CD14-positive monocyte (primary cell): ENCODE measurements around the gene CFAP410. TPM values are rescaled to one million over a fixed set of nuclear protein-coding genes. Genes with fewer than 3 reads are reported as not detected.

ENCODE experiments used
- DNase-seq, 3 donors: peaks; one replicate each; pipeline ENCODE4 v3.0.0-alpha.2; 2011 to 2022
- H2AFZ ChIP-seq: 2 replicates; pipeline ENCODE4 v1.6.0; 2012; ENCODE audit warnings: mild to moderate bottlenecking, low read depth, low read length, inconsistent platforms; ENCODE audit not compliant: insufficient read depth, poor library complexity, severe bottlenecking
- H3K27ac ChIP-seq, 2 donors: 1 replicate in 1 of 2; 2 replicates in 1 of 2; pipeline ENCODE4 v1.5.1; 2012 to 2013; ENCODE audit warnings: low read length in 2 of 2, control low read depth in 1 of 2, inconsistent platforms in 1 of 2, low read depth in 1 of 2, mild to moderate bottlenecking in 1 of 2
- H3K27me3 ChIP-seq, 2 donors: one replicate each; pipeline versions ENCODE4 v1.6.0 to v1.6.1; 2011 to 2013; ENCODE audit warnings: low read length in 2 of 2; ENCODE audit not compliant: control insufficient read depth in 2 of 2, insufficient read depth in 2 of 2
- H3K36me3 ChIP-seq, 2 donors: replicated peaks in 1 of 2; 1 replicate in 1 of 2; 2 replicates in 1 of 2; pipeline versions ENCODE4 v1.5.1 to v1.6.1; 2012 to 2013; ENCODE audit warnings: low read length in 2 of 2, control low read depth in 1 of 2, inconsistent platforms in 1 of 2, mild to moderate bottlenecking in 1 of 2; ENCODE audit not compliant: insufficient read depth in 2 of 2, control insufficient read depth in 1 of 2
- H3K4me1 ChIP-seq, 2 donors: 1 replicate in 1 of 2; 2 replicates in 1 of 2; pipeline versions ENCODE4 v1.5.1 to v1.6.1; 2012 to 2013; ENCODE audit warnings: low read length in 2 of 2, control low read depth in 1 of 2, inconsistent platforms in 1 of 2, mild to moderate bottlenecking in 1 of 2, moderate library complexity in 1 of 2; ENCODE audit not compliant: insufficient read depth in 2 of 2, control insufficient read depth in 1 of 2
- H3K4me2 ChIP-seq: replicated peaks from 2 replicates; pipeline ENCODE3; 2012; ENCODE audit warnings: low read length, moderate library complexity, mild to moderate bottlenecking; ENCODE audit not compliant: poor library complexity, severe bottlenecking; ENCODE audit errors: extremely low read depth
- H3K4me3 ChIP-seq, 3 experiments: fragments of 200-600 bp in 1 of 3; sonication (generic) in 1 of 3; replicated peaks in 1 of 3; 1 replicate in 2 of 3; 2 replicates in 1 of 3; pipeline ENCODE4 v1.5.1; 2011 to 2013; ENCODE audit warnings: low read length in 3 of 3, mild to moderate bottlenecking in 3 of 3, control low read depth in 2 of 3, low read depth in 2 of 3, inconsistent platforms in 1 of 3, moderate library complexity in 1 of 3
- H3K79me2 ChIP-seq: 2 replicates; pipeline ENCODE4 v1.6.0; 2012; ENCODE audit warnings: mild to moderate bottlenecking, control low read depth, inconsistent platforms, low read length, moderate library complexity; ENCODE audit not compliant: insufficient read depth
- H3K9ac ChIP-seq: 2 replicates; pipeline ENCODE4 v1.6.0; 2017; ENCODE audit warnings: low read length, mild to moderate bottlenecking; ENCODE audit not compliant: insufficient read depth, poor library complexity, severe bottlenecking
- H3K9me3 ChIP-seq, 2 donors: replicated peaks in 1 of 2; 1 replicate in 1 of 2; 2 replicates in 1 of 2; pipeline versions ENCODE4 v1.5.1 to v1.6.1; 2012 to 2013; ENCODE audit warnings: low read length in 2 of 2, control low read depth in 1 of 2; ENCODE audit not compliant: control insufficient read depth in 1 of 2, insufficient read depth in 1 of 2
- H4K20me1 ChIP-seq: 2 replicates; pipeline ENCODE4 v1.6.0; 2012; ENCODE audit warnings: mild to moderate bottlenecking, low read length, control low read depth, moderate library complexity; ENCODE audit not compliant: insufficient read depth
- H3K27ac Mint-ChIP-seq, 7 donors: one replicate each; pipeline ENCODE4 v1.8.0; 2020; ENCODE audit warnings: mild to moderate bottlenecking in 7 of 7, mixed read lengths in 7 of 7, moderate library complexity in 6 of 7, inconsistent platforms in 2 of 7
- H3K27me3 Mint-ChIP-seq, 3 donors: one replicate each; pipeline ENCODE4 v1.8.0; 2021 to 2022; ENCODE audit warnings: low read depth in 3 of 3, mild to moderate bottlenecking in 3 of 3, mixed read lengths in 3 of 3, moderate library complexity in 3 of 3, inconsistent platforms in 1 of 3
- H3K36me3 Mint-ChIP-seq, 2 donors: one replicate each; pipeline ENCODE4 v1.8.0; 2020; ENCODE audit warnings: mixed read lengths in 2 of 2, inconsistent platforms in 1 of 2, mild to moderate bottlenecking in 1 of 2
- H3K4me1 Mint-ChIP-seq: one replicate; pipeline ENCODE4 v1.8.0; 2020; ENCODE audit warnings: mild to moderate bottlenecking, mixed read lengths
- H3K4me3 Mint-ChIP-seq, 2 donors: one replicate each; pipeline ENCODE4 v1.8.0; 2020; ENCODE audit warnings: mild to moderate bottlenecking in 2 of 2, mixed read lengths in 2 of 2, moderate library complexity in 1 of 2
- H3K9me3 Mint-ChIP-seq, 7 donors: one replicate each; pipeline ENCODE4 v1.8.0; 2020 to 2022; ENCODE audit warnings: mixed read lengths in 7 of 7, mild to moderate bottlenecking in 6 of 7, moderate library complexity in 6 of 7, inconsistent platforms in 2 of 7
- WGBS: methylation state at CpG from one replicate; pipeline ENCODE4 v1.1.5; 2013; ENCODE audit warnings: missing lambda C conversion rate; ENCODE audit not compliant: insufficient coverage; 5-methylcytosine and 5-hydroxymethylcytosine counted together
- intact Hi-C, 2 donors: fragments of 100-400 bp; cut with micrococcal nuclease; formaldehyde crosslinking; loops; one replicate each; pipeline versions ENCODE4 v1.15.0 to v1.15.1; 2023
- polyA plus RNA-seq, 3 donors: library from polyadenylated mRNA; depleted of rRNA in 1 of 3; unstranded in 2 of 3; stranded (reverse) in 1 of 3; fragments of 300-500 nt in 2 of 3; fragments of >200 nt in 1 of 3; fragmentation: Illumina TruSeq in 2 of 3; gene quantifications; 1 replicate in 2 of 3; 2 replicates in 1 of 3; pipeline ENCODE4 v1.2.3, GENCODE V29; 2012 to 2021
- TF ChIP-seq, protein P1 (sequence below): fragments of 200-600 bp; IDR thresholded peaks from one replicate; pipeline ENCODE4 v1.8.0; 2022; ENCODE audit warnings: antibody characterized with exemption, mild to moderate bottlenecking

Gene CFAP410
- polyA plus RNA-seq, 3 donors, result 14.8 to 23.5 (median 17.3) TPM

DNA sequence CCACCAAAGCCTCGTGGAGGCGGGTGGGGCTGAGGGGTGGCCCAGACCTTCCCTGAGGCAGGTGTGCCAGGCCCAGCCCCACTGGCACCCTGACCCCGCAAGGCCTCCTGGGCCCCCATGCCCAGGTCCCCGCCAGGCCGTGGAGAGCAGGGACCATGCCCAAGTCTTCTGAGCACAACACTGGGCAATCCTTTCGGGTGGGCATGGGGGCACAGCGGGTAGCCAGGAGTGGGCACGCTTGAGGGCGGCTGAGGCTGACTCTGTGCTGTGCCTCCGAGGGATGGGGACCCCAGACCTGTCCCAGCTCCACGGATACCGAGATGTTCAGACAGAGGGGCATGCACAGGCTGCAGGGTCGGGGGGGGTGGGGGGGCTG is 12.9 kb downstream of the CFAP410 start:
- Histone ChIP-seq H2AFZ (no peak overlapping the region), H3K79me2 (no peaks in the 10 kb centered on the region), H3K9me3 (no peaks in the 10 kb centered on the region), H3K9ac (no peak overlapping the region), H3K4me2 (no peak overlapping the region), H4K20me1 (peaks cover 13% of the 10 kb centered on the region), H3K4me1 (no peaks in the 10 kb centered on the region), H3K27me3 (no peaks in the 10 kb centered on the region), H3K36me3 (peaks cover 57 to 60% of the 10 kb centered on the region in 2 donors), H3K4me3 (no peak overlapping the region), H3K27ac (no peak overlapping the region)
- TF ChIP-seq, protein P1, sequence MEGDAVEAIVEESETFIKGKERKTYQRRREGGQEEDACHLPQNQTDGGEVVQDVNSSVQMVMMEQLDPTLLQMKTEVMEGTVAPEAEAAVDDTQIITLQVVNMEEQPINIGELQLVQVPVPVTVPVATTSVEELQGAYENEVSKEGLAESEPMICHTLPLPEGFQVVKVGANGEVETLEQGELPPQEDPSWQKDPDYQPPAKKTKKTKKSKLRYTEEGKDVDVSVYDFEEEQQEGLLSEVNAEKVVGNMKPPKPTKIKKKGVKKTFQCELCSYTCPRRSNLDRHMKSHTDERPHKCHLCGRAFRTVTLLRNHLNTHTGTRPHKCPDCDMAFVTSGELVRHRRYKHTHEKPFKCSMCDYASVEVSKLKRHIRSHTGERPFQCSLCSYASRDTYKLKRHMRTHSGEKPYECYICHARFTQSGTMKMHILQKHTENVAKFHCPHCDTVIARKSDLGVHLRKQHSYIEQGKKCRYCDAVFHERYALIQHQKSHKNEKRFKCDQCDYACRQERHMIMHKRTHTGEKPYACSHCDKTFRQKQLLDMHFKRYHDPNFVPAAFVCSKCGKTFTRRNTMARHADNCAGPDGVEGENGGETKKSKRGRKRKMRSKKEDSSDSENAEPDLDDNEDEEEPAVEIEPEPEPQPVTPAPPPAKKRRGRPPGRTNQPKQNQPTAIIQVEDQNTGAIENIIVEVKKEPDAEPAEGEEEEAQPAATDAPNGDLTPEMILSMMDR, result no peak
- Mint-ChIP-seq H3K27me3 (no peaks in the 10 kb centered on the region), H3K4me1 (no peaks in the 10 kb centered on the region), H3K9me3 (no peaks in the 10 kb centered on the region), H3K36me3 (peaks cover 20 to 50% of the 10 kb centered on the region in 2 donors), H3K4me3 (no peak overlapping the region), H3K27ac (no peak overlapping the region)
- intact Hi-C loops, result no loop called here
- 88% methylated on average over 9 of the region's 13 CpGs for WGBS
- DNase-seq, result no peak

DNA sequence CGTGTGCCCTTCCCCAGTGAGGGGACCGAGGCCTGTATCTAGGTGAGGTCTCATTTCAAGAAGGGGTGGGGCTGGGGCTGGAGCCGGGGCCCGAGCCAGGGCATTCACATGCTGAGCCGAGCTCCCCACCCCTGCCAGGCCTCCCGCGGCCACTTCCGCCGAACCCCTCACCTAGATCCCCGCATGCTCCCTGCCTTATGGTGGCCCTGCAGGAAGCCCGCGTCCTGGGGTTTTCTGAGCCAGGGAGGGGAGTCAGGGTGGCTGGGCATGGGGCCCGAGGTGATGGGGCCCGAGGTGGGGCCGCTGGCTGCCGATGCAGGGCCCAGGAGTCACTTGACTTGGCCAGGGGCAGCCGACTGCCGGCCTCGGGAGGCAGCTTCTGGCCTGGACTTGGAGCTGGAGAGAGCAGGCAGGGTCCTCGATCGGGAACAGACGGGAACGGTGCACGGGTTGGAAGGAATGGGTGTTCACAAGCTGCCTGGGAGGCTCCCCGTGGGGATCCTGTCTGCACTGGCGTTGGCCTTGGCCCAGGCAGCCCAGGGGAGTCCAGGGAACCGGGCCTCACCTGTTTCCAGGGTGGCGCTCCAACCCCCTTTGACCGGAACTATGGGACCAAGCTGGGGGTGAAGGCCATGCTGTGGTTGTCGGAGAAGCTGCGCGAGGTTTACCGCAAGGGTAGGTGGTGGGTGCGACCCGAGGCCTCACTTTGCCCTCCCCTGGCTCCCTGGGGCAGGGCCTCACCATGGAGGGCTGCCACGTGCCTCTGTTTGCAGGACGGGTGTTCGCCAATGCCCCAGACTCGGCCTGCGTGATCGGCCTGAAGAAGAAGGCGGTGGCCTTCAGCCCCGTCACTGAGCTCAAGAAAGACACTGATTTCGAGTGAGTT is 13.6 kb downstream of the CFAP410 start:
- Mint-ChIP-seq H3K4me1 (no peaks in the 10 kb centered on the region), H3K36me3 (peaks cover 20 to 54% of the 10 kb centered on the region in 2 donors), H3K4me3 (no peak overlapping the region), H3K27ac (peak overlapping the region in 1 of 7 donors; percentile 15), H3K9me3 (no peaks in the 10 kb centered on the region), H3K27me3 (no peaks in the 10 kb centered on the region)
- no peaks in the 10 kb centered on the region for H3K4me1 ChIP-seq
- H3K4me3 ChIP-seq, result no peak overlapping the region
- no peak overlapping the region for H3K27ac ChIP-seq
- 93% methylated on average over 38 of the region's 44 CpGs for WGBS
- peaks cover 17% of the 10 kb centered on the region for H4K20me1 ChIP-seq
- intact Hi-C loops, result no loop called here
- TF ChIP-seq, protein P1, result no peak
- no peaks in the 10 kb centered on the region for H3K9me3 ChIP-seq
- no peak overlapping the region for H3K9ac ChIP-seq
- H3K27me3 ChIP-seq, result no peaks in the 10 kb centered on the region
- H2AFZ ChIP-seq, result no peak overlapping the region
- no peaks in the 10 kb centered on the region for H3K79me2 ChIP-seq
- no peak for DNase-seq
- peaks cover 62 to 64% of the 10 kb centered on the region in 2 donors for H3K36me3 ChIP-seq
- H3K4me2 ChIP-seq, result no peak overlapping the region
